Activated effector memory CD4-positive, alpha-beta T cell treated with anti-CD3 and anti-CD28 coated beads, Interleukin-2, amount 50 U/mL, for 16 hours (primary cell): ENCODE data around the gene PCSK4.

ENCODE experiments used
- DNase-seq: peaks from one replicate; pipeline ENCODE4 v3.0.0-alpha.2; 2020

Gene PCSK4

GRCh38 chr19:1435378-1435989, 54.7 kb downstream of the PCSK4 start:
- DNase-seq: no peak

DNA sequence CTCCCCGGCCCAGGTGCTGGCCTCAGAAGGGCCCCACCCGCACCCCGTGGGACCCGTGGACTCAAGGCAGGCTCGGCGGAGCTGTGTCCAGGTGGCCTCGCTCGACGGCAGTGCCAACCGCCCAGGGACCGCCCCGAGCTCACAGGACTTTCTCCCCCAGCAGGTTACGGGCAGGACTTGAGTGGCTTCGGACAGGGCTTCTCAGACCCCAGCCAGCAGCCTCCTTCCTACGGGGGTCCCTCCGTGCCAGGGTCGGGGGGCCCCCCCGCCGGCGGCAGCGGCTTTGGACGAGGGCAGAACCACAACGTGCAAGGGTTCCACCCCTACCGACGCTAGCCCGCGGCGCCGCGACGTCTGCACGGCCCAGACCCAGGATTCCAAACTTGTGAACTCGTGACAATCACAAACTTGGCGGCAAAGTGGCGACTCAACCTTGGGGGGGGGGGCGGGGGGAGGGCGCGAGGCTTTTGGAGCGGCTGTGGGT, 55.5 kb downstream of the PCSK4 start:
- no peak for DNase-seq

- no peak for DNase-seq
Measured at GRCh38 chr19:1434040-1434366, 56.1 kb downstream of the PCSK4 start.

GRCh38 chr19:1433119-1434039, 56.8 kb downstream of the PCSK4 start:
- DNase-seq: no peak

GRCh38 chr19:1432507-1432887, 57.7 kb downstream of the PCSK4 start:
- no peak for DNase-seq

DNA sequence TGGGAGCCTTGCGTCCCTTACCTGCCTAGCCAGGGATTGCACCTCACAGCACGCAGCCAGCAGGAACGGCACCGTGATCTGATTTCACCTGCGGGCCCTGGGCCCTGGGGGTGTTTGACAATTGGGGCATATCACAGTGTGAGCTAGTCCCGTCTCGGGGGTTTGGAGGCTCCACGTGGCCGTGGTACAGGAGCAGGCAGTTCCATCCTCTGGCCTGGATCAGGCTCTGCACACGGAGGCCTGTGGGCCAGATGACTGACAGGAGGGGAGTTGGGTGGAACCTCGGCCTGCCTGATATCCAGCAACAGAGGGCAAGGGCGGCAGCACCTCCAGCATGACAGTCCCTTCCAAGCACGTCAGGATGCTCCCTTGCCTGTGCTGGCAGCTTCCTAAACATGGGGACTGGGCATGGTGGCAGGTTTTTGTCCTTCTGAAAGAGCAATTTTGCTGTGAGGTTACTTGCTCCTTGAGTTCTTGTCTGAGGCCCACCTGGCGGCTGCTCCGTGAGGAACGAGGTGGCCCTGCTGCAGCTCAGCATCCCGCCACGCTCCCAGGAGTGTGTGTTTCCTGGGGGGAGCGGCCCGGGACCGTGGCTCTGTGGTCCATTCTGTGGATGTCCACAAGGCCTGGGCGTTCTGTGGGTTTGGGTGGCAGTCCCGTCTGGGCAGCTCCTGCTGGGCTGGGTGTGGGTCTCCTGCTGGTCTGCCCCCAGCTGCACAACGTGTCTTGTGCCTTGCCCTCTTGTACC, 58.2 kb downstream of the PCSK4 start:
- no peak for DNase-seq
